CD14-positive monocyte (primary cell): ENCODE results near the gene AMPH. TPM values are rescaled to one million over a fixed set of nuclear protein-coding genes. Genes with fewer than 3 reads are reported as not detected.

ENCODE experiments used
- DNase-seq, 3 donors: peaks; one replicate each; pipeline ENCODE4 v3.0.0-alpha.2; 2011 to 2022
- H2AFZ ChIP-seq: 2 replicates; pipeline ENCODE4 v1.6.0; 2012; ENCODE audit warnings: mild to moderate bottlenecking, low read depth, low read length, inconsistent platforms; ENCODE audit not compliant: insufficient read depth, poor library complexity, severe bottlenecking
- H3K27ac ChIP-seq, 2 donors: 1 replicate in 1 of 2; 2 replicates in 1 of 2; pipeline ENCODE4 v1.5.1; 2012 to 2013; ENCODE audit warnings: low read length in 2 of 2, control low read depth in 1 of 2, inconsistent platforms in 1 of 2, low read depth in 1 of 2, mild to moderate bottlenecking in 1 of 2
- H3K27me3 ChIP-seq, 2 donors: one replicate each; pipeline versions ENCODE4 v1.6.0 to v1.6.1; 2011 to 2013; ENCODE audit warnings: low read length in 2 of 2; ENCODE audit not compliant: control insufficient read depth in 2 of 2, insufficient read depth in 2 of 2
- H3K36me3 ChIP-seq, 2 donors: replicated peaks in 1 of 2; 1 replicate in 1 of 2; 2 replicates in 1 of 2; pipeline versions ENCODE4 v1.5.1 to v1.6.1; 2012 to 2013; ENCODE audit warnings: low read length in 2 of 2, control low read depth in 1 of 2, inconsistent platforms in 1 of 2, mild to moderate bottlenecking in 1 of 2; ENCODE audit not compliant: insufficient read depth in 2 of 2, control insufficient read depth in 1 of 2
- H3K4me1 ChIP-seq, 2 donors: 1 replicate in 1 of 2; 2 replicates in 1 of 2; pipeline versions ENCODE4 v1.5.1 to v1.6.1; 2012 to 2013; ENCODE audit warnings: low read length in 2 of 2, control low read depth in 1 of 2, inconsistent platforms in 1 of 2, mild to moderate bottlenecking in 1 of 2, moderate library complexity in 1 of 2; ENCODE audit not compliant: insufficient read depth in 2 of 2, control insufficient read depth in 1 of 2
- H3K4me2 ChIP-seq: replicated peaks from 2 replicates; pipeline ENCODE3; 2012; ENCODE audit warnings: low read length, moderate library complexity, mild to moderate bottlenecking; ENCODE audit not compliant: poor library complexity, severe bottlenecking; ENCODE audit errors: extremely low read depth
- H3K4me3 ChIP-seq, 3 experiments: fragments of 200-600 bp in 1 of 3; sonication (generic) in 1 of 3; replicated peaks in 1 of 3; 1 replicate in 2 of 3; 2 replicates in 1 of 3; pipeline ENCODE4 v1.5.1; 2011 to 2013; ENCODE audit warnings: low read length in 3 of 3, mild to moderate bottlenecking in 3 of 3, control low read depth in 2 of 3, low read depth in 2 of 3, inconsistent platforms in 1 of 3, moderate library complexity in 1 of 3
- H3K79me2 ChIP-seq: 2 replicates; pipeline ENCODE4 v1.6.0; 2012; ENCODE audit warnings: mild to moderate bottlenecking, control low read depth, inconsistent platforms, low read length, moderate library complexity; ENCODE audit not compliant: insufficient read depth
- H3K9ac ChIP-seq: 2 replicates; pipeline ENCODE4 v1.6.0; 2017; ENCODE audit warnings: low read length, mild to moderate bottlenecking; ENCODE audit not compliant: insufficient read depth, poor library complexity, severe bottlenecking
- H3K9me3 ChIP-seq, 2 donors: replicated peaks in 1 of 2; 1 replicate in 1 of 2; 2 replicates in 1 of 2; pipeline versions ENCODE4 v1.5.1 to v1.6.1; 2012 to 2013; ENCODE audit warnings: low read length in 2 of 2, control low read depth in 1 of 2; ENCODE audit not compliant: control insufficient read depth in 1 of 2, insufficient read depth in 1 of 2
- H4K20me1 ChIP-seq: 2 replicates; pipeline ENCODE4 v1.6.0; 2012; ENCODE audit warnings: mild to moderate bottlenecking, low read length, control low read depth, moderate library complexity; ENCODE audit not compliant: insufficient read depth
- H3K27ac Mint-ChIP-seq, 7 donors: one replicate each; pipeline ENCODE4 v1.8.0; 2020; ENCODE audit warnings: mild to moderate bottlenecking in 7 of 7, mixed read lengths in 7 of 7, moderate library complexity in 6 of 7, inconsistent platforms in 2 of 7
- H3K27me3 Mint-ChIP-seq, 3 donors: one replicate each; pipeline ENCODE4 v1.8.0; 2021 to 2022; ENCODE audit warnings: low read depth in 3 of 3, mild to moderate bottlenecking in 3 of 3, mixed read lengths in 3 of 3, moderate library complexity in 3 of 3, inconsistent platforms in 1 of 3
- H3K36me3 Mint-ChIP-seq, 2 donors: one replicate each; pipeline ENCODE4 v1.8.0; 2020; ENCODE audit warnings: mixed read lengths in 2 of 2, inconsistent platforms in 1 of 2, mild to moderate bottlenecking in 1 of 2
- H3K4me1 Mint-ChIP-seq: one replicate; pipeline ENCODE4 v1.8.0; 2020; ENCODE audit warnings: mild to moderate bottlenecking, mixed read lengths
- H3K4me3 Mint-ChIP-seq, 2 donors: one replicate each; pipeline ENCODE4 v1.8.0; 2020; ENCODE audit warnings: mild to moderate bottlenecking in 2 of 2, mixed read lengths in 2 of 2, moderate library complexity in 1 of 2
- H3K9me3 Mint-ChIP-seq, 7 donors: one replicate each; pipeline ENCODE4 v1.8.0; 2020 to 2022; ENCODE audit warnings: mixed read lengths in 7 of 7, mild to moderate bottlenecking in 6 of 7, moderate library complexity in 6 of 7, inconsistent platforms in 2 of 7
- CTCF ChIP-seq: fragments of 200-600 bp; IDR thresholded peaks from one replicate; pipeline ENCODE4 v1.8.0; 2022; ENCODE audit warnings: antibody characterized with exemption, mild to moderate bottlenecking
- WGBS: methylation state at CpG from one replicate; pipeline ENCODE4 v1.1.5; 2013; ENCODE audit warnings: missing lambda C conversion rate; ENCODE audit not compliant: insufficient coverage; 5-methylcytosine and 5-hydroxymethylcytosine counted together
- intact Hi-C, 2 donors: fragments of 100-400 bp; cut with micrococcal nuclease; formaldehyde crosslinking; loops; one replicate each; pipeline versions ENCODE4 v1.15.0 to v1.15.1; 2023
- polyA plus RNA-seq, 3 donors: library from polyadenylated mRNA; depleted of rRNA in 1 of 3; unstranded in 2 of 3; stranded (reverse) in 1 of 3; fragments of 300-500 nt in 2 of 3; fragments of >200 nt in 1 of 3; fragmentation: Illumina TruSeq in 2 of 3; gene quantifications; 1 replicate in 2 of 3; 2 replicates in 1 of 3; pipeline ENCODE4 v1.2.3, GENCODE V29; 2012 to 2021

The AMPH gene
- polyA plus RNA-seq, 3 donors: 0.61 to 0.96 (median 0.67) TPM

GRCh38 chr7:38465956-38466355, 165.2 kb downstream of the AMPH start:
- no peaks in the 10 kb centered on the region for H3K79me2 ChIP-seq
- Mint-ChIP-seq H3K27ac (no peak overlapping the region), H3K4me1 (peaks cover 2% of the 10 kb centered on the region), H3K36me3 (no peaks in the 10 kb centered on the region), H3K4me3 (no peak overlapping the region), H3K9me3 (peaks cover 0 to 3% (median 0%) of the 10 kb centered on the region in 7 donors), H3K27me3 (peaks cover 0 to 2% (median 0%) of the 10 kb centered on the region in 3 donors)
- no peak overlapping the region for H3K4me3 ChIP-seq
- H3K4me1 ChIP-seq: no peaks in the 10 kb centered on the region
- no peaks in the 10 kb centered on the region for H3K27me3 ChIP-seq
- no peak overlapping the region for H3K9ac ChIP-seq
- no peaks in the 10 kb centered on the region for H4K20me1 ChIP-seq
- H3K9me3 ChIP-seq: no peaks in the 10 kb centered on the region
- H3K27ac ChIP-seq: no peak overlapping the region
- no peak overlapping the region for H3K4me2 ChIP-seq
- TF ChIP-seq CTCF: no peak
- WGBS: no CpG with 5 or more reads among the region's 6 CpGs
- no peak for DNase-seq
- intact Hi-C loops: no loop called here
- no peaks in the 10 kb centered on the region for H3K36me3 ChIP-seq
- no peak overlapping the region for H2AFZ ChIP-seq

GRCh38 chr7:38463277-38464225, 167.6 kb downstream of the AMPH start:
- no peaks in the 10 kb centered on the region for H3K4me1 ChIP-seq
- DNase-seq: peak; percentile 23 to 56 (median 47)
- intact Hi-C loops: no loop called here
- Mint-ChIP-seq H3K27me3 (peaks cover 0 to 2% (median 1%) of the 10 kb centered on the region in 3 donors), H3K4me1 (peaks cover 2% of the 10 kb centered on the region), H3K27ac (no peak overlapping the region), H3K4me3 (peak overlapping the region; percentile 9 to 46), H3K36me3 (no peaks in the 10 kb centered on the region), H3K9me3 (peaks cover 0 to 3% (median 2%) of the 10 kb centered on the region in 7 donors)
- H3K4me3 ChIP-seq: peak overlapping the region in 2 of 3 experiments; percentile 22 to 23
- no peak overlapping the region for H3K9ac ChIP-seq
- no peaks in the 10 kb centered on the region for H3K27me3 ChIP-seq
- no peak overlapping the region for H3K27ac ChIP-seq
- 42% methylated on average over 5 of the region's 8 CpGs for WGBS
- TF ChIP-seq CTCF: no peak
- no peaks in the 10 kb centered on the region for H4K20me1 ChIP-seq
- no peak overlapping the region for H2AFZ ChIP-seq
- no peaks in the 10 kb centered on the region for H3K9me3 ChIP-seq
- peak overlapping the region; percentile 28 for H3K4me2 ChIP-seq
- H3K79me2 ChIP-seq: no peaks in the 10 kb centered on the region
- no peaks in the 10 kb centered on the region for H3K36me3 ChIP-seq
